ENCODE data around the gene MAPT.
"Not testable (repeated sequence)": the region's sequence is repeated elsewhere in the genome, so short reads cannot be mapped to it uniquely, and the experiment has no call there.

Gene MAPT

DNA sequence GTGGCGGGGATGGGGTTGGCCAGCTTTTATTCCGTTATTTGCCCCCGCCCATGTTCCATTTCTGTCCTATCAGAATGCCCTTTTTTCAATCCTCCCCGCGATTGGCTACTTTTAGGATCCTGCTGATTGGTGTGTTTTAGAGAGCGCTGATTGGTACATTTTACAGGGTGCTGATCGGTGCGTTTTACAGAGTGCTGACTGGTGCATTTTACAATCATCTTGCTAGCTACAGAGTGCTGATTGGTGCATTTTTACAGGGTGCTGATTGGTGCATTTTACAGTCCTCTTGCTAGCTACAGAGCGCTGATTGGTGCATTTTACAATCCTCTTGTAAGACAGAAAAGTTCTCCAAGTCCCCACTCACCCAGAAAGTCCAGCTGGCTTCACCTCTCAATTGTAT, 32.2 kb upstream of the MAPT start:
- DNase-seq (ENCODE audit: low read depth in 2 of 2): not testable (repeated sequence)

DNA sequence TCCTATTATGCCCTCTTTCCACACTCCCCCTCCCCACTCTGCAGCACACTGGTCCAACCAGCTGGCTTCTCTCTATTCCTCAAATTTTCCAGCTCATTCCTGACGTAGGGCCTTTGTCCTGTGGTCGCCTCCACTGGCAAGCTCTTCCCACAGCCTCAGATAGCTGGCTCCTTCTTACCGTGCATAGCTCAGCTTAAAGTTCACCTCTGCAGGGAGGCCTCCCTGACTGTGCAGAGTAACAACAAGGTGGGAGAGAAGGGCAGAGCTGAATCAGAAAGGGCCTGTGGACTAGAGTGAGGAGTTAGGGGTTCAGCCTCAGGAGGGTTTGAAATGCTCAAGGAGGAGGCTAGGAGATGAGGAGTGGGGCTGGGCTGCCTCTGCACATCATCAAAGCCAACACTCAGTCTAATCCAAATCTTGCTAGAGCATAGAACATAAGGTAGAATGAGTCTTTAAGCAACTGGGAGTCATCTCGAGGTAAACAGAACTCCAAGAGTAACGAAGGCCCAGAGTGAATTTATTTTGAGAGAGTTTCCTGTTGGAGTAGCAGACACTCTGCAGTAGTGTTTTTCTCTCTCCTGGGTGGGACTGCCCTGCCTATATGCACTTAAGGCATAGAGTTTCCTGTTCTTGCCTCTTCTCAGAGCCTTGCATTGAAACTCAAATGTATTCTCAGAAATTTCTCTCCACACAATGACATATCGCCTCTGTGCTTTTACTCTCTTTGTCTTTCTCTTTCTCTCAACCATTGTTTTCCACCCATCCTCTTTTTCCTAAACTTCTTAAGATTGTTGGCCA, 30.3 kb upstream of the MAPT start:
- no peak for DNase-seq (ENCODE audit: low read depth in 2 of 2)

GRCh38 chr17:45867171-45867570, 27.2 kb upstream of the MAPT start:
- no peak for DNase-seq (ENCODE audit: low read depth in 2 of 2)

DNA sequence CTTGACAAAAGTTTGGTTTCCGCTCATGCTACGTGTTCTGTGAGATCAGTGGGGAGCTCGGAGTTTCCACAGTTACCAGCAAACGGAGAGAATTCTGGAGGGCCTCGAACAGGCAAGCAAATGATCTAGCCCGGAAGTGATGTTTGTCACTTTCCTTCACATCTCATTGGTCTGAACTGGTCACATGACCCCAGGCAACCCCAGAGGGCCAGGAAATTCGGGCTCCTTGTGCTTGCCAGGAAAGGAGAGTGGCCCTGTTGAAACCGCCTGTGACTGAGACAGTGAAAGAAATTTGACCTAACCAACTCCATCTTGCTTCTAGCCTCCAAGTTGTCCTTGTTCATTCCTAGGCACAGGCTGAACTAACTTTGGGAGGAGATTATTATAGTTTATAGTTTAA, 26.7 kb upstream of the MAPT start:
- no peak for DNase-seq (ENCODE audit: low read depth in 2 of 2)

DNA sequence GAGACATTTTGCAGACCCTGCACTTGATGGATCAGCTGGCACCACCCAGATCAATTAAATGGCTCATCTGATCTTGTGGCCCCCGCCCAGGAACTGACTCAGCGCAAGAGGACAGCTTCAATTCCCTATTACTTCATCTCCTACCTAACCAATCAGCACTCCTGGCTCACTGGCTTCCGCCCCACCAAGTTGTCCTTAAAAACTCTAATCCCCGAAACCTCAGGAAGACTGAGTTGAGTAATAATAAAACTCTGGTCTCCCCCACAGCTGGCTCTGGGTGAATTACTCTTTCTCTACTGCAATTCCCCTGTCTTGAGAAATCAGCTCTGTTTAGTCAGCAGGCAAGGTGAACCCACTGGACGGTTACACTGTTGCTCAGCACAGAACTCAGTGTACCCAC, 26.1 kb upstream of the MAPT start:
- no peak for DNase-seq (ENCODE audit: low read depth in 2 of 2)

DNA sequence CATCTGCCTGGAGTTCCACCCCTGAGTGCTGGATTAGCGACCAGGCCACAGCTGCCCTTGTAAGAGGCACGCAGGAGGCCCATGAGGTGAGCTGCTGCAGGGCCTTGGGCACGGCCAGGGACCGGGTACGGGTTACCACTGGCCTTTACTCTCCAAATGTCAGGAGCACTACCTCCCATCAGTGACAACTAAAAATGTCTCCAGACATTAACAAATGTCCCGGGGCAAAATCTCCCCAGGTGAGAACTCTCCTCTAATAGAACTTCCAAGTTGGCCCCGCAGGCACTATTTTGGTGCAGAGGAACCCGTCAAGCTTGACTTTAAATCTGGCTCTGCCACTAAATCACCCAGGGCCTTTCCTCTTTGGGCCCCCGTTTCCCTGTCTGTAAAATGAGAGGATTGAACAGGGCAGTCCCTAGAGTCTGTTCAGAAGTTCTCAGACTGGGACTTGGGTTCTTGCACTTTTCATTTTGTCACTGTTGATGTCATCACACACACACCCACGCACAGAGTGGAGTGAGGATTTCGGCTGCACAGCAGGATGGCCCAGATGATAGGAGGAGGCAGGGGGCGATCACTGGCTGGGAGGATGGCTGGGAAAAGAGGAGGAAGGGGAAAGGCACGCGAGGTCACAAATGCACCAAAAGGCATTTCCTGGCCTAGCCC, 24.5 kb upstream of the MAPT start:
- no peak for DNase-seq (ENCODE audit: low read depth in 2 of 2)

- no peak for DNase-seq (ENCODE audit: low read depth in 2 of 2)
These were observed 23.9 kb upstream of the MAPT start for GRCh38 chr17:45870342-45870974.

DNA sequence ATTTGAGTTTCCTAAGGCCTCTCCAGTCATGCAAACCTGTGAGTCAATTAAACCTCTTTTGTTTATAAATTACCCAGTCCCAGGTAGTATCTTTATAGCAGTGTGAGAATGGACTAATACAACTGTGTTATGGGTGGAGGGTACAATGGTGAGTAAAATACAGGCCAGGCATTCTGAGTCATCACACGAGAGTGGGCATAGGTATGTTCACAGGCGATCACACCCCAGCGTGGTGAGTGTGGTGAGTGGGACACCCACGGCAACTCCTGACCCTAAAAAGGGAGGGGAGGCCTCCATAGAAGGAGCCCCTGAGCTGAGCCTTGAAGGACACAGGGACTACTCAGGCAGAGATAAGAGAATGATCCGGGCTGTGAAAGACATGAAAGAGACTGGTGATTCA, 22.6 kb upstream of the MAPT start:
- no peak for DNase-seq (ENCODE audit: low read depth in 2 of 2)

- DNase-seq (ENCODE audit: low read depth in 2 of 2): no peak
These were observed 20.6 kb upstream of the MAPT start for GRCh38 chr17:45873728-45874127.

- DNase-seq (ENCODE audit: low read depth in 2 of 2): no peak
These were observed 20.2 kb upstream of the MAPT start for GRCh38 chr17:45874151-45874550.

- no peak for DNase-seq (ENCODE audit: low read depth in 2 of 2)
These were observed 17.8 kb upstream of the MAPT start for GRCh38 chr17:45876539-45876938.

GRCh38 chr17:45877467-45877866, 16.9 kb upstream of the MAPT start:
- DNase-seq (ENCODE audit: low read depth in 2 of 2): no peak

GRCh38 chr17:45883063-45883462, 11.3 kb upstream of the MAPT start:
- DNase-seq (ENCODE audit: low read depth in 2 of 2): no peak

DNA sequence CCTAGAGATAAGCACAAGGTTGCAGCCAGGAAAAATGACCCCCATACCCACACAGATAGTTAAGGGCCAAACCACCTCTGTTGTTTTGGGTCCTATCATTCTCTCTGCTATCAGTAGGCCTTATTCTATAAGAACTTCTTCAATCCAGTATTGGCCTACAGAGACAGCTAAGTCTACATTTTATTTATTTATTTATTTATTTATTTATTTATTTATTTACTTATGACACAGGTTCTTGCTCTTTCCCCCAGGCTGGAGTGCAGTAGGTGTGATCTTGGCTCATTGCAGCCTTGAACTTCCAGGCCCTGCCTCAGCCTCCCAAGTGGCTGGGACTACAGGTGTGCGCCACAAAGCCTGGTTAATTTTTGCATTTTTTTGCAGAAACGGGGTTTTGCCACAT, 7.5 kb upstream of the MAPT start:
- no peak for DNase-seq (ENCODE audit: low read depth in 2 of 2)

DNA sequence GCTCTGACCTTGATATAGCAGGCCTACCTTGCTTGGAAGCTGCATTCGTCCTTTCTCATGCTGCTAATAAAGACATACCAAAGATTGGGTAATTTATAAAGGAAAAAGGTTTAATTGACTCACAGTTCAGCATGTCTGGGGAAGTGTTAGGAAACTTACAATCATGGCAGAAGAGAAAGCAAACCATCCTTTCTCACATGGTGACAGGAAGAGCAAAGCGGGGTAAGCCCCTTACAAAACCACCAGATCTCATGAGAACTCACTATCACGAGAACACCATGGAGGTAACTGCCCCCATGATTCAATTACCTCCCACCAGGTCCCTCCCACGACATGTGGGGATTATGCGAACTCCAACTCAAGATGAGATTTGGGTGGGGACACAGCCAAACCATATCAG, 6.0 kb upstream of the MAPT start:
- DNase-seq (ENCODE audit: low read depth in 2 of 2): no peak

DNA sequence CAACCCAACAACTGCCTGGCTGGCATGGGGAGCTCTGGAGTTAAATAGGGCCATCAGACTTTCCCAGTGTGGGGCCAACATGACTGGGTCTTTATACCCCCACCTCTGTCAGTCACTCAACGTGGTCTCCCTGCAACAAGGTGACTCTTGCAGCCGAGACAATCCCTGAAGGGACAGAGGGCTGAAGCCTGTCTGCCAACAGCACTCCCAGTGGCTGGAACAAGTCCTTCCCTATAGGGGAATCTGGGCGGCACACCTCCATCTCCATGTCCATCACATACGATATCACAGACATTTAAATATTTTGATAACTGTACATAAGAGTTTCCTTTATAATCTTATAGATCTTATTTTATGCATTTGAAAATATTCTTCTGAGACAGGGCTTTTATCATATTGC, 4.8 kb upstream of the MAPT start:
- DNase-seq (ENCODE audit: low read depth in 2 of 2): no peak

DNA sequence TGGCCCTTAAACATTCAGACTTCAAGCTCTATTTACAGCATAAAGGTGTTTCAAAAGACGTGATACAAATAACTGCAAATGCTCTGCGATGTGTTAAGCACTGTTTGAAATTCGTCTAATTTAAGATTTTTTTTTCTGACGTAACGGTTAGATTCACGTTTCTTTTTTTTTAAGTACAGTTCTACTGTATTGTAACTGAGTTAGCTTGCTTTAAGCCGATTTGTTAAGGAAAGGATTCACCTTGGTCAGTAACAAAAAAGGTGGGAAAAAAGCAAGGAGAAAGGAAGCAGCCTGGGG, 681 bp upstream of the MAPT start:
- no peak for DNase-seq (ENCODE audit: low read depth in 2 of 2)

DNA sequence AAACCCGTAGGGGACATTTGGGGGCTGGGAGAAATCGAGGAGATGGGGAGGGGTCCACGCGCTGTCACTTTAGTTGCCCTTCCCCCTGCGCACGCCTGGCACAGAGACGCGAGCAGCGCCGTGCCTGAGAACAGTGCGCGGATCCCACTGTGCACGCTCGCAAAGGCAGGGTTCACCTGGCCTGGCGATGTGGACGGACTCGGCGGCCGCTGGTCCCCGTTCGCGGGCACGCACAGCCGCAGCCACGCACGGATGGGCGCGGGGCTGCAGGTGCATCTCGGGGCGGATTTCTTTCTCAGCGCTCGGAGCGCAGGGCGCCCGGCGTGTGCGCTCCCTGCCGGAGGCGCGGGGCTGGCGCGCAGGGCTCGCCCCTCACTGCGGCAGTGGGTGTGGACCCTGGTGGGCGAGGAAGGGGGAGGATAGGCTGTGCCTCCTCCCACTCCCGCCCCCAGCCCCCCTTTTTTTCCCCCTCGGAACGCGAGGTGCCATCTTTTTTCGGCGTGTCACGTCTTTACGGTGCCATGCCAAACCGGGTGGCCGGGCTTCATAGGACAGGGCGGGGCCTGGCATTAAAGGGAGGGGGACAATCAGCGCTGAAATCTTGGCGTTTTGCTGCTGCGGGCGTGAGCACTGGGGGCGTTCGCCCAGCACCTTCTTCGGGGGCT, 1.1 kb downstream of the MAPT start:
- DNase-seq (ENCODE audit: low read depth in 2 of 2): no peak

- no peak for DNase-seq (ENCODE audit: low read depth in 2 of 2)
These were observed 1.8 kb downstream of the MAPT start for GRCh38 chr17:45895969-45896785.

- no peak for DNase-seq (ENCODE audit: low read depth in 2 of 2)
These were observed 2.7 kb downstream of the MAPT start for GRCh38 chr17:45896803-45897693.

DNA sequence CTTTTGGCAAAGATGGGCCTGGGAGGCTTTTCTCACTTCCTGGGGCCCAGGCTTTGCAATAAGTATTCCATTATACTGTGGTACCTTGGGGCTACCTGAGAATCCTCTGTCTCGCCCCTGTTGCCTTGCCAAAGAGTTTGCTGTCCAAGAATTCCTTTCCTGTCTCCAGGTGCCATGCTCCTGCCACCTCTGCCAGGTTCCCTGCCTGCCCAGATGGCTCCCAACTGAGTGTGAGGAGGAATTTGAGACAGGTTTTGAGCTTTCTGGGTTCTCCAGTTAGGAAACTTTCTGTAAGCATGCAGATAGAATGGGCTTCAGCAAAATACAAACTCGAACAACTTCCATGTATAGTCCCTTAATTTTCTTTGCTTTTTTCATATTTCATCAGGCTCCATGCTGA, 5.8 kb downstream of the MAPT start:
- DNase-seq (ENCODE audit: low read depth in 2 of 2): no peak
